Progenitor cell of endocrine pancreas (in vitro differentiated cells): ENCODE measurements around the gene RNF115. TPM values are rescaled to one million over a fixed set of nuclear protein-coding genes. Genes with fewer than 3 reads are reported as not detected.

ENCODE experiments used
- DNase-seq: peaks from one replicate; pipeline ENCODE4 v3.0.0; 2021; ENCODE audit warnings: low spot score; ENCODE audit not compliant: unreplicated experiment
- H3K27ac Mint-ChIP-seq: 2 replicates; pipeline ENCODE4 v1.8.0; 2021; ENCODE audit warnings: mild to moderate bottlenecking, moderate library complexity, mixed read lengths
- H3K27me3 Mint-ChIP-seq: 2 replicates; pipeline ENCODE4 v1.8.0; 2021; ENCODE audit warnings: mixed read lengths
- H3K36me3 Mint-ChIP-seq: 2 replicates; pipeline ENCODE4 v1.8.0; 2022; ENCODE audit warnings: mixed read lengths; ENCODE audit not compliant: insufficient read depth
- H3K4me1 Mint-ChIP-seq: 2 replicates; pipeline ENCODE4 v1.8.0; 2021; ENCODE audit warnings: low read depth, mixed read lengths
- H3K4me3 Mint-ChIP-seq: 2 replicates; pipeline ENCODE4 v1.8.0; 2021; ENCODE audit warnings: low read depth, mild to moderate bottlenecking, moderate library complexity, mixed read lengths
- H3K9me3 Mint-ChIP-seq: 2 replicates; pipeline ENCODE4 v1.8.0; 2021; ENCODE audit warnings: low read depth, mixed read lengths
- total RNA-seq: library from RNA; stranded (reverse); gene quantifications from 2 replicates; pipeline ENCODE4 v1.2.1, GENCODE V29; 2021
- TF ChIP-seq, protein P1 (sequence below): fragments of 200-600 bp; sonication (generic); IDR thresholded peaks from one replicate; pipeline ENCODE4 v1.5.0; 2021; ENCODE audit warnings: antibody characterized with exemption, mild to moderate bottlenecking; ENCODE audit not compliant: unreplicated experiment

Gene RNF115
- total RNA-seq, 1 donor from 2014 or later = 14.5 TPM

DNA sequence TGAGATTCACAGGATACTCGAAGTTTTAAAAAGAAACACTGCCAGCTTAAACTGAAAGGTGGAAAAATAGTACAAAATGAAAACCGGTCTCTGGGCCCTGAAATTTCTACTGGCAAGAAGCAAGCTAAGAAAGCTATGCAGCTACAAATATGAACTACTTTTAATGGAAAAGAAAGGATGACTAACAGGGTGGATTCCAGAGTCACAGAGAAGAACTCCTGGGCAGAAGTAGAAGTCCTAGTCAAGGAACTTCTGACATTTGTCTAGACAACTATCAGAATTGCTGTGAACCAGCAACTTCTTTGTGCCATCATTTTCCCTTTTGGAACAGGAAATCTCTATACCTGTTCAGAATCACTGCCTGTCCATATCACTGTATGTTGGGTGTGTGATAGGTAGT lies 66.5 kb downstream of the RNF115 start:
- H3K27ac Mint-ChIP-seq = no peak overlapping the region
- no peak for DNase-seq
- no peaks in the 10 kb centered on the region for H3K27me3 Mint-ChIP-seq
- no peak overlapping the region for H3K4me3 Mint-ChIP-seq
- TF ChIP-seq, protein P1, sequence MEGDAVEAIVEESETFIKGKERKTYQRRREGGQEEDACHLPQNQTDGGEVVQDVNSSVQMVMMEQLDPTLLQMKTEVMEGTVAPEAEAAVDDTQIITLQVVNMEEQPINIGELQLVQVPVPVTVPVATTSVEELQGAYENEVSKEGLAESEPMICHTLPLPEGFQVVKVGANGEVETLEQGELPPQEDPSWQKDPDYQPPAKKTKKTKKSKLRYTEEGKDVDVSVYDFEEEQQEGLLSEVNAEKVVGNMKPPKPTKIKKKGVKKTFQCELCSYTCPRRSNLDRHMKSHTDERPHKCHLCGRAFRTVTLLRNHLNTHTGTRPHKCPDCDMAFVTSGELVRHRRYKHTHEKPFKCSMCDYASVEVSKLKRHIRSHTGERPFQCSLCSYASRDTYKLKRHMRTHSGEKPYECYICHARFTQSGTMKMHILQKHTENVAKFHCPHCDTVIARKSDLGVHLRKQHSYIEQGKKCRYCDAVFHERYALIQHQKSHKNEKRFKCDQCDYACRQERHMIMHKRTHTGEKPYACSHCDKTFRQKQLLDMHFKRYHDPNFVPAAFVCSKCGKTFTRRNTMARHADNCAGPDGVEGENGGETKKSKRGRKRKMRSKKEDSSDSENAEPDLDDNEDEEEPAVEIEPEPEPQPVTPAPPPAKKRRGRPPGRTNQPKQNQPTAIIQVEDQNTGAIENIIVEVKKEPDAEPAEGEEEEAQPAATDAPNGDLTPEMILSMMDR = no peak
- peaks cover 35% of the 10 kb centered on the region for H3K36me3 Mint-ChIP-seq
- peaks cover 6% of the 10 kb centered on the region for H3K9me3 Mint-ChIP-seq
- no peaks in the 10 kb centered on the region for H3K4me1 Mint-ChIP-seq

DNA sequence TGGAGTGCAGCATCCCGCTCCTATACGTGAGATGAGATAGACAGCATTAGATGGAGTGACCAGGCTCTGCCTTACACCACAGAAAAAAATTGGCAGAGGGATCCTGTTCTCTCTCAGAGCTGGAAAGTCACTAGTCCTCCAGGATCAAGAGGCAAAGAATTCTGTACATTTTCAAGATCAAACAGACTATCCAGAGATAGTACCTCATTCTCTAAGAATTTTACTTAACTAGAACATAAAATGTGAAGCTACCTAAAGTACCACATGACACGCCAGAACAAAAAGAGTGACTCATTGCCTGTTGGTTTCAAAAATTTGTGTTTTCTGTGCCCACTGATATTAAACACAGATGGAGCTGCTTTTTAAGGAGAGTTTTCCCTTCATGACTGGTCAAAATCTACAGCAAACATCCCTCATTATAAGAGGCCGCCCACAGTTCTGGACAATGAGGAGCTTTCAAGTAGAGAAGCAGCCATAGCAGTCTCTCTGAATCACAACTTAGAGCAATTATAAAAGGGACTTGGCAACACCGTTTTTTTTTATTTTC lies 72.3 kb downstream of the RNF115 start:
- TF ChIP-seq, protein P1 = no peak
- DNase-seq = no peak
- Mint-ChIP-seq H3K27ac (no peak overlapping the region), H3K27me3 (no peaks in the 10 kb centered on the region), H3K4me1 (no peaks in the 10 kb centered on the region), H3K9me3 (no peaks in the 10 kb centered on the region), H3K4me3 (no peak overlapping the region), H3K36me3 (peaks cover 21% of the 10 kb centered on the region)

DNA sequence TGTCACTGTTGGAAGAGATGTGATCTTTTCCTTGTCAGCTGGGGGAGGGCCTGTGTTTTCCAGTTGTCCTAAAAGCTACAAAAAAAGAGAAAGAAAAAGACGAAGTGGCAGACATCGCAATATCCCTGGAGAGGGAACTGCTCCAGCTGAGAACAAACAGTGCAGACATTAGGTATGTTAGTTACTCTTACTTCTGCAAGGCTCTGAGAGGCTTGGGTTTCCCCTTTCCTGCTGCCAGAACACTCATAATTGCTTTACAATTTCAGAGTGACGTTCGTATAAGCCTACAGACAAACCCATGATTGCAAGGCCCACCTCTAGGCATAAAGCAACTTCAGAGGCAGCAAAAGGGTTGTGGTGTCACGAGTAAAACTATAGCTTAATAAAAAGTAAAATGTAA lies 73.5 kb downstream of the RNF115 start:
- DNase-seq = no peak
- H3K4me3 Mint-ChIP-seq = no peak overlapping the region
- TF ChIP-seq, protein P1 = no peak
- peaks cover 23% of the 10 kb centered on the region for H3K36me3 Mint-ChIP-seq
- no peaks in the 10 kb centered on the region for H3K27me3 Mint-ChIP-seq
- H3K27ac Mint-ChIP-seq = no peak overlapping the region
- no peaks in the 10 kb centered on the region for H3K9me3 Mint-ChIP-seq
- no peaks in the 10 kb centered on the region for H3K4me1 Mint-ChIP-seq

DNA sequence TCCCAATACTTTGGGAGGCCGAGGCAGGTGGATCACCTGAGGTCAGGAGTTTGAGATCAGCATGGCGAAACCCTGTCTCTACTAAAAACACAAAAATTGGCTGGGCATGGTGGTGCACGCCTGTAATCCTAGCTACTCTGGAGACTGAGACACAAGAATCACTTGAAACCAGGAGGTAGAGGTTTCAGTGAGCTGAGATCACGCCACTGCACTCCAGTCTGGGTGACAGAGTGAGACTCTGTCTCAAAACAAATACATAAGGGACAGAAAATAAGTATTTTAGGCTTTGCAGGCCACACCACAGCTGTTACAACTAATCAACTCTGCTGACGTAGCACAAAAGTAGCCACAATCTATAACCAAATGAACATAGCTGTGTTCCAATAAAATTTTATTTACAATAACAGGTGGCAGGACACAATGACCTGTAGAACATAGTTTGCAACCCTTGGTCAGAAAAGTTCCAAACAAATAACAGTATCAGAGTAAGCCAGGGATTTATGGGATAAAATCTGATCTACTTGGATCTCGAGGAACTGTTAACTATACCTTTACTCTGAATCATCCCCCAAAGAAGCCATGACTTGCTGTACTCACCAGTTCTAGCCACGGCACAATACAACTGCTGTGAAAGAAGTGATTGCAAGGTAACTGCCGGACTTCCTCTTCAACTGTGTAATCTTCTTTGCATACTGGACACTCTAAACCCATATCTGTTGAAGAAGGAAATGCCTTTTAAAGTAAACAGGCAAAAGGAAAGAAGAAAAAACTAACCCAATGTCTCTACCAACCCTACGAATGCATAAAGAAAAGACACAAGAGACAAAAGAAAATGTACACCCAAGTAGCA lies 76.3 kb downstream of the RNF115 start:
- Mint-ChIP-seq H3K9me3 (no peaks in the 10 kb centered on the region), H3K36me3 (peaks cover 36% of the 10 kb centered on the region), H3K27ac (no peak overlapping the region), H3K27me3 (no peaks in the 10 kb centered on the region), H3K4me3 (no peak overlapping the region), H3K4me1 (no peaks in the 10 kb centered on the region)
- TF ChIP-seq, protein P1 = no peak
- no peak for DNase-seq

DNA sequence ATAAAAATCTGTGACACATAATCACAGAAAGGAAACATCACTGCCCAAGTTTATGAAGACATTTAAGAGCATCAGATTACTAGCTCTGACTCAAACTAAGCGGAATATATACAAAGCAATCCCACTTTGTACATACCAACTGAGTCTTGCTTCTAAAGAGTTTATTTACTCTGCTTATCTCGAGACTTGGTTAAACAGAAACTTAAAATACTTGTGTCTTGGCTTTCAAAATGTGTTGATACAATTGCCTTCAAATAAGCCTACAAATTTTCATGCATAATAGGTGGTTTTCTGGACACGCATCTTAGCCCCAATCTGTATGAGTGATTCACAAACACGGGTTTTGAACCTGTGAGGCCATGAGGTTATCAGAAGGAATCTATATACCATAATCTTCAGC lies 83.6 kb downstream of the RNF115 start:
- Mint-ChIP-seq H3K27ac (peak overlapping the region; percentile 60), H3K27me3 (no peaks in the 10 kb centered on the region), H3K4me1 (peaks cover 12% of the 10 kb centered on the region), H3K36me3 (peaks cover 24% of the 10 kb centered on the region), H3K9me3 (no peaks in the 10 kb centered on the region), H3K4me3 (no peak overlapping the region)
- TF ChIP-seq, protein P1 = no peak
- no peak for DNase-seq
